ENCODE results near the gene HLA-B.

The HLA-B gene

DNA sequence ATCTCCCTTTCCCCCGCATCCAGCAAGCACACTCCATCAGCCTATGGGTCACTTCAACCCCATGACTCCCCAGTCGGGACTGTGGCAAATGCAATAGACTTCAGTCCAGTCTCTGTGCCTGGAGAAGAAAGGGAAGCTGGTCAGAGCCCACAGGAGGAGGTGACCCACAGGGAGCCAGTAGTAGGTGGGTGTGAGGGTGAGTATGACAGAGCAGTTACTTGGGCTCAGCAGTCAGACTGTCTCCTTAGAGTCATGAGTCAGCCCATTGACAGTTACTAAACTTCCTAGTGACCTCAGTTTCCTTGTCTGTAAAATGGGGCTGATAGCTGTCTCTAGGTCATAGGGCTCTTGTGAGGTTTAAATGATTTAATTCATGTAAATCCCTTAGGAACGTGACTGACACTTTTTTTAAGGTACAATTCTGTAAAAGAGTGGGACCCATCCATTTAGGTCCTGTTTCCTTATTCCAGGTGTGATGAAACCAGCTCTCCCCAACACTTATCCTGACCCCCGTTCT lies 51.2 kb downstream of the HLA-B start:
- no peak for DNase-seq (ENCODE audit: low spot score)

DNA sequence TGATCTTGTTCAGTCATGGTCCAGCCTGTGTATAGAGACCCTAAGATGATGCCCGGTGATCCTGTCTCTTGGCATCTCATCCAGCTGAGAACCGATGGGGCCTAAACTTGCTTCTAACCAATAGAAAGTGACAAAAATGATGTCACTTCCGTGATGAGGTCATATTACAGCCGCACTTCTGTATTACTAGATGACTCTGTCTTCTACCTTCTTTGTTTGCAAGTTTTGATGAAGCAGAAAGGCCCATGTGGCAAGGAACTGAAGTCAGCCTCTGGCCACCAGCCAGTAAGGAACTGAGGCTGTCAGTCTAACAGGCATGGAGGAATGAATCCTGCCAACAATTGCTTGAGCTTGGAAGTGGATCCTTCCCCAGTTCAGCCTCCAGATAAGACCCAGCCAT lies 52.3 kb downstream of the HLA-B start:
- no peak for DNase-seq (ENCODE audit: low spot score)

All from HuH-7 (cell line).